ENCODE measurements around the gene RAB14.
A peak's percentile ranks its signal among the peaks of the same experiment; 100 is the strongest.
"Not testable (repeated sequence)": the region's sequence is repeated elsewhere in the genome, so short reads cannot be mapped to it uniquely, and the experiment has no call there.

Gene RAB14

GRCh38 chr9:121189006-121189405, 12.7 kb downstream of the RAB14 start:
- DNase-seq: no peak

DNA sequence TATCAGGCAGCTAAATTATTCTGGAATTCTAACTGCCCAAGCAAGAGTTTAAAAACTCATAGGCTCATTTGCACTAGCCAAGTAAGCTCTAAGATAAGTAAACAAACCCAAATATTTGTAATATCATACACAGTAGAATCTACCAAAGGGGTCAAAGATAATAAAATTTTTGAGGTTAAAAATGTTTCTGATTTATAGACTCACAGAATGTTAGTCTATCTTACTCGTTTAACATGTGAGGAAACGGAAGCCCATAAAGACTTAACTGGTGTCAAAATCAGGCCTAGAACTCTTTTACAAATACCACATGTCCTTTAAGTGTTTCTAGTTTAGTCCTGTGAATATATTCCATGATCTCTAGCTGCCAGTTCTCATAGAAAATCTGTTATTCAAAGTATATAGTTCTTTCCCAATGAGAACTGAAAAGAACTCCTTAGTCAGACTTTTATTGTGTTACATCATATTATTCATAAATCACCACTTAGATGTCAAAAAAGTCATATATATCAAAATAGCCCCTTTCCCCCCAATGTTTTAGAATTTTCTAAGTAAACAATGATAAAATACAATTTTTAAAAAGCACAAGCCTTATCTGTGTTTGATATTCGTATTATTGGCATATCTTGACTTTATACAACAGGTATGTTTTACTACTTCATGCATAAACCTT, 13.9 kb downstream of the RAB14 start:
- DNase-seq: no peak

- no peak for DNase-seq
Observed at GRCh38 chr9:121185774-121186403, 15.8 kb downstream of the RAB14 start.

DNA sequence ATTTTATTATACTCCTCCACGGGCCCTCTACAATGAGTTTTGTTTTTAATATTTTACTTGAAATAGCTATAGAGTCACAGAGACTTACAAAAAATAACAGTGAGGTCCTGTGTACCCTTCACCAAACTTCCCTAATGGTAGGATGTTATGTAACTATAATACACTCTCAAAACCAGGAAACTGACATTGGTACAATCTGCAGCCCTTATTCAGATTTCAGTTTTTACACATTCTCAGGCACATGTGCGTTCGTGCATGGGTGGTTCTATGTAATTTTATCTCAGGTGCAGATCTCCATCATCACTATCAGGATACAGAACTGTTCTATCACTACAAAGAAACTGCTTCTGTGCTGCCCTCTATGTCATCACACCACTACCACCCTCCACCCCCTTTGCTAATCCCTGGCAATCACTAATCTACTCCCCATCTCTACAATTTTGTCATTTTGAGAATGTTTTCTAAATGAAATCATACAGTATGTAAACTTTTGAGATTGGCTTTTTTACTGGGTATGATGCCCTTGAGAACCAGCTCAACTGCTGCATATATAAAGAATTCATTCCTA, 16.4 kb downstream of the RAB14 start:
- no peak for DNase-seq

DNA sequence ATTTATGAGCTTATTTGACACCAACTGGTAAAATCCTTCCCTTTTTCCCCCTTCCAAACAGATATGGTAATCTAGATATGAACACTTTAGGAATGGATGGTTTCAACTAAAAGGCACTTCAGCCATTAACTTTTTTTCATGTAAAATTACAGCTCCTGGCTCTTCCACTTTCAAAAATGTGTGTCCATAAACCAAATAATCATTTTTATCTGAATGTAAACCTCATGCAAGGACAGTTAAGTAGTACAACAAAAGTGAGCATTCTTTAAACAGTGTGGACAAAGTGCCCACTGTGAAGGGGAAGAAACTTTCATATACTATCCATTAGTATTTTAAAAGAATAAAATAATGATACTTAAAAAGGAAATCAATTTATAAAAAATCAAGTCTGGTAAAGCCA, 17.2 kb downstream of the RAB14 start:
- no peak for DNase-seq

DNA sequence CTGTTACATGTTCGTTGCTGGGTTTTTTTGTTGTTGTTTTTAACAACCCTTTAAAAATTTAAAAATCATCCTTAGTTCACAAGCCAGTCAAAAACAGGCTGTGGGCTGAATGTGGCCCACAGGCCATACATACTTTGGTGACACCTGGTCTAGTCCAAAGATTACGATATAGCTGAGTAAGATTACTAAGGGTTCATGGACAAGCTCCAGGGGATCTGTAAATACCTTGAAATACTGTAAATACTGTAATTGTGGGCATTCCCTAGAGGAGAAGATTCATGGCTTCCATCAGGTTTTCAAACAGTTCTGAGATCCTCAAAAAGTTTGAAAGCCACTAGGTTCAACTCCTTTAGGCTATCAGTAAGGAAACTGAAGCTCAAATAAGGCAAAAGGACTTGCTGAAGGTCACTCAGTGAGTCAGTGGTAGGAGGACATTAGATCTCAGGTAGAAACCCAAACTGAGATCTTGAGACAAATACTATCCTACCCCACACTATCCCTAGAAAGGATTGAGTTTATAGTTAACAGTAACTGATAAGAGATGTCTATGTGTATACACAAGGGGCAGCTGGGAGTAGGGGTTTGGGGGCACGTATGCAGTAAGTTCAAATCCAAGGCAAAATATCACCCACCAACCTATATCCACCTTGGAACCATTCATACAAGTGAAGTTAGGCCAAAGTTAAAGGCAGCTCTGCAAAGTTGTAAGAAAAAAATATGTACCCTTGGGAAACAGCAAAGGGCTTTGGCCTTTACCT, 17.8 kb downstream of the RAB14 start:
- DNase-seq: no peak

DNA sequence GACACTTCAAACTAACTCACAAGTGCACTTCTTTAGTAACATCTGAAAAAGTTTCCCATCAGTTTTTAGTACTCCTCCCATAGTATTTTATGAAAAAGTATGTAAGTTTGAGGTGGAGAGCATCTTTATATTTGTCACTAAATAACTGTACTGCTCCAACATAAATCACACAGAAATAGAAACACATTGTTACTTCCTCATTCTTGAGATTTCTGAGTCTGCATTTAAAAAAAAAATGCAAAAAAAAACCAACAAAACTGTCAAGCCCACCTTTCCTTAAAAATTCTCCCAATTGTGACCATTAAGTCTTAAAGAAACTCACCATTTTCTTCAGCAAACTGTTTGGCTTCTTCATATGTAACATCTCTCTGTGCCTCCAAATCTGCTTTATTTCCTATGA, 18.7 kb downstream of the RAB14 start:
- no peak for DNase-seq

DNA sequence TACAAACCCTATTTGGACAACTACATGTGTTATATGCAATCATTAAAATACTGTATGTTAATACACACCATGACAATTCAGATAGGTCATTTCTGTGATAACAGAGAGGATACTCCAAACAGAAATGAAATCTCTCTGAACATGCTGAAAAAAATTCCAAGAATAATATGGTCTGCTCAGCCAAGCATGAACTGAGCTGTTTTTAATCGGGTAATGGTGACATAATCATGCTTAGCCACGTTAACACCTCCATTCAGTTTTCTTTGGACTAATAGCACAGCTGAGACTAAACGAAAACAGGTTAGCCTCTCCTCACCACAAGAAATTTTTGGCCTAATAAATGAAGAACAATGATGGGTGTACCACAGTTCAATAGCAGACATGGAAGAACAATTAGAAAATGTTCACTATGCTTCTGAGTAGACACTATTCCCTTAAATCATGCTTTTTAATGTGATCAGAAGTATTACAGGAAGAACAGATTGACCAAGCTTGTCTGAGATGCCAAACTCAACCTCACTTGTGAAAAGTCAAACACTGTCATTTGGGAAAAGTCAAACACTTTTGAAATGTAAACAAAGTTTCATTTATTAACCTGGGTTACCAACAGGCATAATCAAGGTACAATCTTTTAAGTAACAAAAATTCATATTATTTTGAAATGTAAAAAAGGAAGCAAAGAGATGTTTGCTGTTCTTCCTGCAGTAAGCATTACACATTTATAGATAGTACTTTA, 19.4 kb downstream of the RAB14 start:
- DNase-seq: no peak

DNA sequence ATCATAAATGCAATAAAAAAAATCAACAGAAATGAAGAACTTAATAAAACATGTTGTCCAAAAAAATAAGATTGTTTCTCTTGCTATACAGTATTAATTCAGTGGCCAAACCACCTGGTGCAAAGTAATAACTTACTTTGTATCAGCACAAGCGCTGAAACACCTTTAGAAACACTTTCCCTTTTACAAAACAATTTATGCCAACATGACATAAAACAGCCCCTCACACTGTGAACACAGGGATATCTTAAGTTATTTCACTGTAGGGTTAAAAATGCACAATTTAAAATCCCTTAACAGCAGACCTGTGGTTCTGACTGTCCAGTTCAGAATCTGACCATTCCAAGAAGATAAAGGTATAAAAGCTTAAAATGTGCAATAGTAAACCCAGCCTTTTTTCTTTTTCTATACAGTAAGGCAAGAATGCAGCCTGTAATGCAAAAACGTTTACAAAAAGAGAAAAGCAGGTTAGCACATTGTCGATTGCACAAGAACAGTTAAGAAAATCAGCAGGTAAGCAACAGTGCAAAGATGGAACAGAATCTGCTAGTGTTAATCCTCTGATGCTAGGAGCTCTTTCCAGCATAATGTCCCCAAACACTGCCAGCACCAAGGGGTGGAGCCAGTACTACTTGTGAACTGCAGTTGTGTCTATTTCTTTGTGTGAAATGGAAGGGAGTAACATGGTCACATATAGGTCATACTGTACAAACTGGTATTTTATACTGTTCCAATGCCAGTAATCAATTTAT, 21.6 kb downstream of the RAB14 start:
- DNase-seq: no peak

DNA sequence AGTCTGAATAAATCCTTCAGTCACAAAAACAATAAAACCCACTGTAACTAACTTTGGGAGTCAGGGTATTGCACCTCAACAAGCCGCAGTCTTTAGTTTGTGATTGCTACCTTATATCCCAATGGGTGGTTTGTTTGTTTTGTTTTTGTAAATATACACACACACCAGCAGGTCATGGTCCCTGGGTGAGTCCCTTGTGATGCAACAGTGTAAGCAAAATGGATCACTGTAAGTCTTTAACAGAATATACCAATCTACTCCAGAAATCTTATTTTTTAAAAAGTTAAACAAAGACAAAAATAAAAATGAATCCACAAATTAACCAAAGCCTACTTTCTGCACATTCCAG, 22.3 kb downstream of the RAB14 start:
- not testable (repeated sequence) for DNase-seq

DNA sequence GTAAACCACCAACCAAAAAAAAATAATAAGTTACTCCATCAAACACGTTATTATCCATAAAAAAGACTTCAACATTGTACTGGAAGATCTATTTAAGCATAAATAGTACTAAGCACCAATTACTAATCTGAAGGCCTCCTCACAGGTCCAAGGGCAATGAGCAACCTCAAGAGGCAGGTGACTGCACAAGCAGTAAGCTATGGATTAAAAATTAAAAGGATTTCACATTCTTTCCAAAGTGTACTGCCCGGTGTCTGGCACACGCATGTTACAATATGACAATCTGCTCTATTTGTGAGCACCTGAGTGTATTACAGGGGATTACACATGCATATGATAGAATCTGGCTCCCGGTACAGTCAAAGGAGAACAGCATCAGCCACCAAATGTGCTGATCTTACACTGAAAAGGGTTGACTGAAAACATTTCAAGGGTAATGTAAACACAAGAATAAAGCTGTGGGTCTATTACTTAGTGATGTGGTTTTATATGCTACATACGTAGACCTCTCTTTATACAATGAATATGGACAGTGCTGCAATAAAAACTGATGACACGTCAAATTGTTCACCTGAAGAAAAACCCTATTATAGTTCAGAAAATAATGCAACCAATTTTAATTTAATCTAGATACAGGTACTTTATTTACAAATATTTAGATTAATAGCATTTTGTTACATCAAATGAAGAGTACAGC, 22.8 kb downstream of the RAB14 start:
- no peak for DNase-seq

- DNase-seq: no peak
Observed at GRCh38 chr9:121173501-121173900, 28.2 kb downstream of the RAB14 start.

GRCh38 chr9:121172726-121173487, 28.8 kb downstream of the RAB14 start:
- no peak for DNase-seq

DNA sequence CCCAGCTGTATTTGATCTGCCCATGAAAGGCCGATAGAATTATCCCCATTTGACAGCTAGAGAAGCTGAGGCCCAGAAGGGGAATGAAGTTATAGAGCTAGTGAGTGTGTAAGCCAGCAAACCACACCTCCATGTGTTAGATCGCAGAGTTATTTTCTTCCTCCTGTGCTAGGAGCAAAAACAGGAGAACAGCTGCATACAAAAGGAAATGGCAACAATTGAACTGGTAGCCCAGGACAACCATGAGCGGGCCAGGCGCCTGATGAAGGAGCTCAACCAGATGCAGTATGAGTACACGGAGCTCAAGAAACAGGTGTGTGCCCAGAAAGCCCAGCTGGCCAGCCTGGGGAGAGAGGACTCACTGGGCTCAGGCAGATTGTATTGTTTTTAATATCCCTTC, 30.4 kb downstream of the RAB14 start:
- DNase-seq: no peak

DNA sequence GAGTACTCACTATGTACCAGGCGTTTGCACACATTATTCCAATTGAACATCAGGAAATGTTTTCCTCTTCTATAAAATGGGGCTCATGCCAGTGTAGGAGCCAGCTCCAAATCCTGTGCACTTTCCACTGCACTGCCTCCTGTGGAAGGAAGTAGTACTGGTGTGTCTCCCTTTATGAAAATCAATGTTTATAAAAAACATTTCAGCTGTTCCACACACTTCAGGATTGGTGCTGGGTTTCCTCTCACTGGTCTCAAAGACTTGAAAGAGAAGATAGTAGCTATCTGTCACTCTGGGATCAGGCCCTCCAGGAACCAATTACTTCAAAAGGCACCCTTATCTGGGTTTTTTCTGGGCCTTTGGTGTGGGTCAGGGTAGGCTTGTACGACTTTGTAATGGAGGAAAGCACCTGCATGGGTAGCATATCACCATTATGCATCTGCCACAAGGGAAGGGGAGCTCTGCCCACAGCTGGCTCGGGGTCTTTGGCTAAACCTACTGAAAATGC, 32.5 kb downstream of the RAB14 start:
- peak in 1 of 2 donors; percentile 36 for DNase-seq

GRCh38 chr9:121168052-121168451, 33.6 kb downstream of the RAB14 start:
- no peak for DNase-seq

DNA sequence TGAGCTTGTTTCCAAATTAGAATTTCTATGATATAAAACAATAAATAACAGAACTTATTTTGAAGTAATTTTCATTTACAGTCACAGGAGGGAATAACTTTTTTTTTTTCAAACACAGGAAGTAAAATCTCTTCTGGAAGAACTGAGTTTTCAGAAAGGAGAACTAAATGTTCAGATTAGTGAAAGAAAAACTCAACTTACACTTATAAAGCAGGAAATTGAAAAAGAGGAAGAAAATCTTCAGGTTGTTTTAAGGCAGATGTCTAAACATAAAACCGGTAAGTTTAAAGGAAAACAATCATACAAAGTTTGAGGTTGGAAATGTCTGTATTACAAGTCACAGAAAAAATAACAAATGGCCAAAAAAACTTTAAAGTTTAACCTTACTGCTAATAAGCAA, 41.6 kb downstream of the RAB14 start:
- no peak for DNase-seq

- DNase-seq: no peak
Observed at GRCh38 chr9:121157939-121158338, 43.7 kb downstream of the RAB14 start.

- DNase-seq: peak; percentile 22 to 28
Observed at GRCh38 chr9:121156263-121156731, 45.4 kb downstream of the RAB14 start.

DNA sequence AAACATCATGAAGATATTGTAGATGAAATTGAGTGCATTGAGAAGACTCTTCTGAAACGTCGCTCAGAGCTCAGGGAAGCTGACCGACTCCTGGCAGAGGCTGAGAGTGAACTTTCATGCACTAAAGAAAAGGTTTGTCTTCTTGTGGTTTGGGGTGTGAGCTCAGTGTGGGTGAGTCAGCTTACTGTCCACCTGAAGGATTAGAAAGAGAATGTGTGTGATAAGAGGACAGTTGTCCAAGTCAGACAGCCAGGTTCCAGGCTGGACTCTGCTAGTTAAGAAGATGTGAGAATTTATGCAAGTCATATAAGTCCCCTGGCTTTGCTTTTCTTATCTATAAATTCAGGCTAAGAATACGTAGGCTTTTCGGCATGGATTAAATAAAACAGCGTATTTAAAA, 46.9 kb downstream of the RAB14 start:
- no peak for DNase-seq

DNA sequence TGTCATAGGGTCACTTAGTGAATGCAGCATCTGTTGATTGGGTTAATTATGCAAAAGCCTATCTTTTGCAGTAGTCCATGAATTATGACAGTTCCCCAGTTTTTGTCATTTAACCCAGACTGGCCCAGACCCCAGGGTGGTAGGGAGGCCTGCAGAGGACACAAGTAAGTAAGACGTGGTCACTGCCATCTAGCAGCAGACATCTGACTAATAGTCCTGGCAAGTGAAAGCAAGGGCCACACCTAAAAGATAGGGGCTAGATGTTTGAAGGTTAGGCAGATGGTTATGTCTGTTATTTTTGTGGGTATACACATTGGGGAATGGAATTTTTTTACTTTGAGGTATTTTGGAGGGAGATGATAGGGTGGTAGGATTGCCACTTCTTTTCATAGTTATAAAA, 48.0 kb downstream of the RAB14 start:
- no peak for DNase-seq
